ENCODE measurements around the gene EIF4A3.

- no peak for TF ChIP-seq CTCF (IDR thresholded peaks at IDR 0.05)
- TF ChIP-seq POLR2A (IDR thresholded peaks at IDR 0.05) = no peak
Observed at GRCh38 chr17:80125656-80126448, 21.1 kb downstream of the EIF4A3 start.

Measured in esophagus squamous epithelium (tissue), 4 donors.